ENCODE measurements around the gene LZTS2. TPM values are rescaled to one million over a fixed set of nuclear protein-coding genes. Genes with fewer than 3 reads are reported as not detected.

Gene LZTS2
- total RNA-seq, 1 experiment from 2014 or later: 58.3 TPM

DNA sequence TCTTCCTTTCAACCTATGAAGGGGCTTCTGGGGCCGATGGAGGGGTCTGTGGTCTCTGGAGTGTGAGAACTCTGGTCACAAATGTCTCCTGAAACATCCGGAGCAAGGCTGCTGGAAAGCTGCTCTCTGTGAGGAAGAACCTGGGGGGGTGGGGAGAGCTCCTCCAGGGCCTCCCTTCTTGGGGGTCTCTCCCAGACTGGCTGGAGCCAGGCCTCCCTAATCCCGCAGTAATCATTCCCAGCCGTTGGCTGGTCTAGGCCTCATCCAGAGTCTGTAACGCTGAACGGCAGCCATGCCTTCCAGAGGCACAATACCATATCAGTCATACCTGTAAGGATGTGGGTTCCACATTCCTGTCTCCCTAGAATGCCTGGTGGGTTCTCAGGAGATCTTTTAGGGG, 4.4 kb upstream of the LZTS2 start:
- ChIA-PET POLR2A (ENCODE audit: unreplicated experiment) (no interaction called here), CTCF (no interaction called here)
- Histone ChIP-seq H3K79me2 (ENCODE audit: low read length) (peaks cover 29% of the 10 kb centered on the region), H3K4me3 (ENCODE audit: low read length) (no peak overlapping the region), H4K20me1 (ENCODE audit: low read length) (0 out of 2 replicates have a peak, but pooled peaks cover 4% of the 10 kb centered on the region), H3K27me3 (ENCODE audit: low read length) (no peaks in the 10 kb centered on the region), H3K9me2 (replicated peaks; ENCODE audit: low read length) (no peaks in the 10 kb centered on the region), H3K36me3 (ENCODE audit: low read depth, low read length) (peaks cover 10% of the 10 kb centered on the region; the same call in 1 of the 2 replicates), H3K4me2 (ENCODE audit: low read length) (no peak overlapping the region), H3F3A (ENCODE audit: low read length, unreplicated experiment) (no peaks in the 10 kb centered on the region), H3K9me3 (ENCODE audit: low read length) (no peaks in the 10 kb centered on the region), H3K27ac (ENCODE audit: low read length) (no peak overlapping the region), H3K9ac (ENCODE audit: low read length) (no peak overlapping the region), H2AFZ (ENCODE audit: low read length) (no peak overlapping the region), H3K4me1 (ENCODE audit: insufficient read depth, low read length) (peaks cover 25% of the 10 kb centered on the region)
- no peak for DNase-seq
- BruUV-seq (replicated peaks): no TSS peak
- TF ChIP-seq, protein P1, sequence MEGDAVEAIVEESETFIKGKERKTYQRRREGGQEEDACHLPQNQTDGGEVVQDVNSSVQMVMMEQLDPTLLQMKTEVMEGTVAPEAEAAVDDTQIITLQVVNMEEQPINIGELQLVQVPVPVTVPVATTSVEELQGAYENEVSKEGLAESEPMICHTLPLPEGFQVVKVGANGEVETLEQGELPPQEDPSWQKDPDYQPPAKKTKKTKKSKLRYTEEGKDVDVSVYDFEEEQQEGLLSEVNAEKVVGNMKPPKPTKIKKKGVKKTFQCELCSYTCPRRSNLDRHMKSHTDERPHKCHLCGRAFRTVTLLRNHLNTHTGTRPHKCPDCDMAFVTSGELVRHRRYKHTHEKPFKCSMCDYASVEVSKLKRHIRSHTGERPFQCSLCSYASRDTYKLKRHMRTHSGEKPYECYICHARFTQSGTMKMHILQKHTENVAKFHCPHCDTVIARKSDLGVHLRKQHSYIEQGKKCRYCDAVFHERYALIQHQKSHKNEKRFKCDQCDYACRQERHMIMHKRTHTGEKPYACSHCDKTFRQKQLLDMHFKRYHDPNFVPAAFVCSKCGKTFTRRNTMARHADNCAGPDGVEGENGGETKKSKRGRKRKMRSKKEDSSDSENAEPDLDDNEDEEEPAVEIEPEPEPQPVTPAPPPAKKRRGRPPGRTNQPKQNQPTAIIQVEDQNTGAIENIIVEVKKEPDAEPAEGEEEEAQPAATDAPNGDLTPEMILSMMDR (conservative IDR thresholded peaks at IDR 0.05; ENCODE audit: low read depth, low read length): no peak
- TF ChIP-seq EZH2 (IDR thresholded peaks at IDR 0.05; ENCODE audit: low read length, unreplicated experiment): no peak
- TF ChIP-seq EZH2phosphoT487 (IDR thresholded peaks at IDR 0.05; ENCODE audit: borderline replicate concordance, low read length): no peak
- intact Hi-C loops (cut with micrococcal nuclease): no loop called here
- no peak for ATAC-seq

DNA sequence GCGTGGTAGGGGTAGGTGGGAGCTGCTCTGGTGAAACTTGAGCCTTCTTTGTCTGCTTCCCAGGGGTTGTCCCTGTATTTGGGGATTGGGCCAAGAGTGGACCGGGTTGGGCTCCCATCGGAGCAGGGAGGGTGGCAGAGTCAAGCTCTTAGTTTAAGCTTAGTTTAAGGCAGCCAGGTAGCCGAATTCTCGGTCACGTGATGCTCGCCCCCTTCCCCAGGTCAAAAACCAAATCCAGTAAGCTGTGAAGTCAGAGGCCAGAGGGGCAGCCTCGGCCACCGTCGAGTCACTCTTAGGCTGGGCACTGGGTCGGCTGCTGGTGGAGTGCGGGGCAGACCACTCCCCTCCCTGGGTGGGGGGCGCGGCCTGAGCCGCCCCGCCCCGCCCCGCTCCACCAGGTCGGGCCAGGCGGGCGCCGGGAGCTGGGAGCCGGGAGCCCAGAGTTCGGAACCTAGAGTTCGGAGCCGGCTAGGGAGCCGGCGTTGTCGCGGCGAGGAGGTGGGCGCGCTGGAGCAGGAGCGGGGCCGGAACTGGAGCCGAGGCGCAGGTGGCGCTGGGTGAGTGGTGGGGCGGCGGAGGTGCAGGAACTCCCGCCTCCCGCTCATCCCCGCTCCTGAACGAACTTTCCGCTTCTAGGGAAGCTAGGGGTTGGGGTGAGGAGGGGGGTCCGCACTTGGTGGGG, 2.8 kb upstream of the LZTS2 start:
- peak overlapping the region; percentile 76 for H3K27ac ChIP-seq (ENCODE audit: low read length)
- peaks cover 33% of the 10 kb centered on the region for H3K79me2 ChIP-seq (ENCODE audit: low read length)
- H3K36me3 ChIP-seq (ENCODE audit: low read depth, low read length): no peaks in the 10 kb centered on the region; the same call in 1 of the 2 replicates
- peak overlapping the region; percentile 88 for H3K4me3 ChIP-seq (ENCODE audit: low read length)
- H3K4me1 ChIP-seq (ENCODE audit: insufficient read depth, low read length): peaks cover 35% of the 10 kb centered on the region
- H3K9ac ChIP-seq (ENCODE audit: low read length): peak overlapping the region; percentile 95
- intact Hi-C loops (cut with micrococcal nuclease): no loop called here
- H3F3A ChIP-seq (ENCODE audit: low read length, unreplicated experiment): no peaks in the 10 kb centered on the region
- H3K9me2 ChIP-seq (replicated peaks; ENCODE audit: low read length): no peaks in the 10 kb centered on the region
- CTCF ChIA-PET: interaction anchor here (0.6 kb wide), 1 partner anchor 242 kb away, joined by 4 read pairs; no protein-coding TSS in a partner anchor
- POLR2A ChIA-PET (ENCODE audit: unreplicated experiment): no interaction called here
- no peaks in the 10 kb centered on the region for H4K20me1 ChIP-seq (ENCODE audit: low read length)
- TF ChIP-seq EZH2phosphoT487 (IDR thresholded peaks at IDR 0.05; ENCODE audit: borderline replicate concordance, low read length) (no peak), EZH2 (IDR thresholded peaks at IDR 0.05; ENCODE audit: low read length, unreplicated experiment) (no peak)
- TF ChIP-seq, protein P1 (conservative IDR thresholded peaks at IDR 0.05; ENCODE audit: low read depth, low read length): no peak
- H3K27me3 ChIP-seq (ENCODE audit: low read length): no peaks in the 10 kb centered on the region
- DNase-seq (peak; percentile 28), ATAC-seq (peak; percentile 11)
- peak overlapping the region; percentile 91 for H2AFZ ChIP-seq (ENCODE audit: low read length)
- H3K9me3 ChIP-seq (ENCODE audit: low read length): no peaks in the 10 kb centered on the region
- H3K4me2 ChIP-seq (ENCODE audit: low read length): peak overlapping the region; percentile 99
- no TSS peak for BruUV-seq (replicated peaks)

Measured in PC-3 (cell line).